ENCODE results near the gene SDCCAG8.

- TF ChIP-seq CTCF (IDR thresholded peaks at IDR 0.05; ENCODE audit: low read depth, low read length): no peak
- no peak for TF ChIP-seq EZH2phosphoT487 (IDR thresholded peaks at IDR 0.05; ENCODE audit: low read depth)
Measured at GRCh38 chr1:243483952-243484351, 228.1 kb downstream of the SDCCAG8 start.
